OCI-LY3 (cell line): Measurements from ENCODE around the gene RSPH6A.

Source experiments
- EZH2phosphoT487 ChIP-seq: fragments of 200-600 bp; shearing (Covaris generic); IDR thresholded peaks from 2 replicates; pipeline ENCODE4 v1.6.1; 2018; ENCODE audit warnings: antibody characterized with exemption, mixed run types, low read depth
- TF ChIP-seq, protein P1 (sequence below): fragments of 200-600, 300-600 bp; sonication (generic); IDR thresholded peaks from 2 replicates; pipeline ENCODE4 v1.5.1; 2014; ENCODE audit warnings: antibody characterized with exemption, low read length, low read depth

DNA sequence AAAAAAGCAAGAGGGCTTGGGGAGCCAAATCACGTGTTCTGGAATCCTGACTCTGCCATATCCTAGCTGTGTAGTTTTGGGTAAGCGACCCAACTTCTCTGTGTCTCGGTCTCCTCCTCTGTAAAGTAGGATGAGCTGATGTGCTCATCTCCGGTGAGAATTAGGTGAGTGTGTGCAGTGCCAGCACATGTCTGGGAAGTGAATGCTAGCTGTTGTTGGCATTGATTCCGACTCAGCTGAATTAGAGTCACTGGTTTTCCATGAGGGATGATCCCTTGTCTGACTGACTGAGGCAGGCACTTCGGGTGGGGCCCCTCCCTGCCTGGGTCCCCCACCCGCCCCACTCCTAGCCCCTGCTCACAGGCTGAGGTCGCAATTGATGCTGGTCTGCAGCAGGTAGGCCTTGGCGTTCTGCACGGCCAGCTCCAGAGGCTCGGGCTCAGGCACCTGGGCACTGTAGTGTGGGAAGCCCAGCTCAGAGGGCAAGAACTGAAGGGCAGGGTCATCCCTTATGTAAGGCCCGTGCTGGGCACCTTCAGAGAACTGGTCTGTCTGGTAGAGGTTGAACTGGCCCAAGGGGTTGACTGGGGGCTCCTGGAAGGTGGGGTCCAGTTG is 835 bp downstream of the RSPH6A start:
- TF ChIP-seq, protein P1, sequence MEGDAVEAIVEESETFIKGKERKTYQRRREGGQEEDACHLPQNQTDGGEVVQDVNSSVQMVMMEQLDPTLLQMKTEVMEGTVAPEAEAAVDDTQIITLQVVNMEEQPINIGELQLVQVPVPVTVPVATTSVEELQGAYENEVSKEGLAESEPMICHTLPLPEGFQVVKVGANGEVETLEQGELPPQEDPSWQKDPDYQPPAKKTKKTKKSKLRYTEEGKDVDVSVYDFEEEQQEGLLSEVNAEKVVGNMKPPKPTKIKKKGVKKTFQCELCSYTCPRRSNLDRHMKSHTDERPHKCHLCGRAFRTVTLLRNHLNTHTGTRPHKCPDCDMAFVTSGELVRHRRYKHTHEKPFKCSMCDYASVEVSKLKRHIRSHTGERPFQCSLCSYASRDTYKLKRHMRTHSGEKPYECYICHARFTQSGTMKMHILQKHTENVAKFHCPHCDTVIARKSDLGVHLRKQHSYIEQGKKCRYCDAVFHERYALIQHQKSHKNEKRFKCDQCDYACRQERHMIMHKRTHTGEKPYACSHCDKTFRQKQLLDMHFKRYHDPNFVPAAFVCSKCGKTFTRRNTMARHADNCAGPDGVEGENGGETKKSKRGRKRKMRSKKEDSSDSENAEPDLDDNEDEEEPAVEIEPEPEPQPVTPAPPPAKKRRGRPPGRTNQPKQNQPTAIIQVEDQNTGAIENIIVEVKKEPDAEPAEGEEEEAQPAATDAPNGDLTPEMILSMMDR = no peak
- TF ChIP-seq EZH2phosphoT487 = no peak
